Measurements from ENCODE around the gene ZNF609.
A peak's percentile ranks its signal among the peaks of the same experiment; 100 is the strongest.
"Not testable (repeated sequence)": the region's sequence is repeated elsewhere in the genome, so short reads cannot be mapped to it uniquely, and the experiment has no call there.

ZNF609 gene

DNA sequence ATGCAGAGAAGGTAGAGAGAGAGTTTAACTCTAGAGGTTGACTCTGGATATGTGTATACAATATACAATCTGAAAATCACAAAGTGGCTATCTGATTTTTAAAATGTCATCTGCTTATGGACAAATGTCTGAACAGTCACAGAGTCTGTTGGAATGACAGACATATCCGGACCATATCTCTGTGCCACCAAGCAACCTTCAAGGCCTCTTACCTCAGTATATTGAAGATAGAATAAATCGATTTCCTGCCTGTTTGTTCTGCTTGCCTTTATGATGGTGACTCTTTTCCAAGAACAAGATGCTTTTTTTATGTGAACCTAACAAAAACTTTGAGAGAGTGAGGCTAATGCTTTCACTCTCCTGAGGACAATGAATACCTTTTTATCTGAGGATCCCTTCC is 163.9 kb downstream of the ZNF609 start:
- CTCF ChIA-PET: no interaction called here
- Histone ChIP-seq H3K27ac (ENCODE audit: insufficient read depth in 1 of 2, low read depth in 1 of 2, low read length in 2 of 2, poor library complexity in 1 of 2, severe bottlenecking in 2 of 2) (no peak overlapping the region), H3K4me3 (ENCODE audit: control insufficient read depth in 1 of 7, extremely low read depth in 1 of 7, insufficient read depth in 4 of 7, low read depth in 2 of 7, low read length in 6 of 7) (no peak overlapping the region), H3K36me3 (ENCODE audit: control insufficient read depth in 4 of 4, insufficient read depth in 4 of 4, low read length in 3 of 4) (peaks cover 2 to 20% (median 5%) of the 10 kb centered on the region in 4 experiments), H3K9me3 (ENCODE audit: control extremely low read depth in 1 of 5, control insufficient read depth in 4 of 5, insufficient read depth in 2 of 5, low read depth in 1 of 5, low read length in 4 of 5) (no peaks in the 10 kb centered on the region), H3K4me1 (ENCODE audit: control extremely low read depth in 1 of 4, control insufficient read depth in 4 of 4, insufficient read depth in 4 of 4, low read length in 3 of 4) (peaks cover 27 to 59% (median 52%) of the 10 kb centered on the region in 4 experiments), H3K27me3 (replicated peaks in 2 of 5; ENCODE audit: control insufficient read depth in 4 of 5, insufficient read depth in 5 of 5, low read length in 4 of 5) (no peaks in the 10 kb centered on the region)
- POLR2A ChIA-PET: interaction anchor here (0.6 kb wide), 1 partner anchor 20 kb away, joined by 4 read pairs; no protein-coding TSS in a partner anchor
- DNase-seq: no peak
- WGBS (ENCODE audit: insufficient coverage): 100% methylated on average over 1 of the region's 2 CpGs

DNA sequence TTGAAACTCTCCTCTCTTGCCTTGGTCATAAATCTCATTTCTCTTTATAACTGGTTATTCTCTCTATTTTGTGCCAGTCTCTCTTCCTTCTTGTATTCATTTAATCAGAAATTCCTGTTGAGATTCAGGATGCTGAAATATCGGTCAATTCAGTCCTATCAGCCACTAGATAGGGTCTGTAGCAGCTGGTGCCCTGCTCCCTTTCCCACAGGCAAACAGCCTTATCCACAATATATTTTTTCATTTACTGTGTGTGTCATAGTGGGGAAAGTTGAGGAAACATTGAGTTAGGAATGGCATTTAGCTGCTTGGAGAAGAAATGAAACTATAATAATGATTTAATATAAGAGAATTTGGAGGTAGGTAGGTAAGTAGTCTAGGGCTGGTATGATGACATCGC is 168.7 kb downstream of the ZNF609 start:
- DNase-seq: no peak
- peaks cover 4 to 22% (median 21%) of the 10 kb centered on the region in 4 experiments for H3K4me1 ChIP-seq (ENCODE audit: control extremely low read depth in 1 of 4, control insufficient read depth in 4 of 4, insufficient read depth in 4 of 4, low read length in 3 of 4)
- no peak overlapping the region for H3K4me3 ChIP-seq (ENCODE audit: control insufficient read depth in 1 of 7, extremely low read depth in 1 of 7, insufficient read depth in 4 of 7, low read depth in 2 of 7, low read length in 6 of 7)
- 80% methylated on average over 1 of the region's 2 CpGs for WGBS (ENCODE audit: insufficient coverage)
- H3K36me3 ChIP-seq (ENCODE audit: control insufficient read depth in 4 of 4, insufficient read depth in 4 of 4, low read length in 3 of 4): peaks cover 5 to 22% (median 15%) of the 10 kb centered on the region in 4 experiments
- H3K9me3 ChIP-seq (ENCODE audit: control extremely low read depth in 1 of 5, control insufficient read depth in 4 of 5, insufficient read depth in 2 of 5, low read depth in 1 of 5, low read length in 4 of 5): no peaks in the 10 kb centered on the region
- POLR2A ChIA-PET: no interaction called here
- no peaks in the 10 kb centered on the region for H3K27me3 ChIP-seq (replicated peaks in 2 of 5; ENCODE audit: control insufficient read depth in 4 of 5, insufficient read depth in 5 of 5, low read length in 4 of 5)
- H3K27ac ChIP-seq (ENCODE audit: insufficient read depth in 1 of 2, low read depth in 1 of 2, low read length in 2 of 2, poor library complexity in 1 of 2, severe bottlenecking in 2 of 2): no peak overlapping the region
- CTCF ChIA-PET: interaction anchor here (1.2 to 2.1 kb wide), 2 partner anchors 15 to 202 kb away, joined by 5 to 6 read pairs; no protein-coding TSS in a partner anchor

DNA sequence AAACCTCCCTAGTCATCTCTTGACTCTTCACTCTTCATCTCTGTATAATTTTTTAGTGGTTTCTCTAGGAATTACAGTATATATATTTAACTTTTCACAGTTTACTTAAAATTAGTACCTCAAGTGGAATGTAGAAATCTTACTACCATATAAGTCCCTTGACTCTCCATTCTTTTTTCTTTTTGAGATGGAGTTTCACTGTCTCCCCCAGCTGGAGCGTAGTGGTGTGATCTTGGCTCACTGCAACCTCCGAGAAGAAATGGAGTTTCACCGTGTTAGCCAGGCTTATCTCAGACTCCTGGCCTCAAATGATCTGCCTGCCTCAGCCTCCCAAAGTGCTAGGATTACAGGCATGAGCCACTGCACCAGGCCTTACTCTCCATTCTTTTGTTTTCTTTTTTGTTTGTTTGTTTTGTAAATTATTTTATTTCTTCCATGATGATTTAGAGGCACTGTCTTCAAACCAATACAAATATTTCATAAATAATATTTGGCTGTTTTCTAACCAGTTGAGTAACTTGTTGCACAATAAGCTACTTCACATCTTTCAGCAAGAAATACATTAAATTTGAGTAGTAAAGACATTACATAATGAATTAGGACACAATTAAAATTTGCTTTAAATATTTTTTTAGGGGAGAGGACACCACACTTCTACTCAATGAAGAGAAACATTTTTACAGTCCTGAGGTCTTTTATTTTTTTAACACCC is 170.2 kb downstream of the ZNF609 start:
- Histone ChIP-seq H3K27me3 (replicated peaks in 2 of 5; ENCODE audit: control insufficient read depth in 4 of 5, insufficient read depth in 5 of 5, low read length in 4 of 5) (no peaks in the 10 kb centered on the region), H3K36me3 (ENCODE audit: control insufficient read depth in 4 of 4, insufficient read depth in 4 of 4, low read length in 3 of 4) (peaks cover 5 to 21% (median 14%) of the 10 kb centered on the region in 4 experiments), H3K4me3 (ENCODE audit: control insufficient read depth in 1 of 7, extremely low read depth in 1 of 7, insufficient read depth in 4 of 7, low read depth in 2 of 7, low read length in 6 of 7) (no peak overlapping the region), H3K4me1 (ENCODE audit: control extremely low read depth in 1 of 4, control insufficient read depth in 4 of 4, insufficient read depth in 4 of 4, low read length in 3 of 4) (peaks cover 7 to 30% (median 27%) of the 10 kb centered on the region in 4 experiments), H3K9me3 (ENCODE audit: control extremely low read depth in 1 of 5, control insufficient read depth in 4 of 5, insufficient read depth in 2 of 5, low read depth in 1 of 5, low read length in 4 of 5) (no peaks in the 10 kb centered on the region), H3K27ac (ENCODE audit: insufficient read depth in 1 of 2, low read depth in 1 of 2, low read length in 2 of 2, poor library complexity in 1 of 2, severe bottlenecking in 2 of 2) (no peak overlapping the region)
- WGBS (ENCODE audit: insufficient coverage): 100% methylated on average over 3 of the region's 3 CpGs
- ChIA-PET CTCF (interaction anchor here (1.0 kb wide), 1 partner anchor 41 kb away, joined by 3 read pairs; no protein-coding TSS in a partner anchor), POLR2A (no interaction called here)
- no peak for DNase-seq

DNA sequence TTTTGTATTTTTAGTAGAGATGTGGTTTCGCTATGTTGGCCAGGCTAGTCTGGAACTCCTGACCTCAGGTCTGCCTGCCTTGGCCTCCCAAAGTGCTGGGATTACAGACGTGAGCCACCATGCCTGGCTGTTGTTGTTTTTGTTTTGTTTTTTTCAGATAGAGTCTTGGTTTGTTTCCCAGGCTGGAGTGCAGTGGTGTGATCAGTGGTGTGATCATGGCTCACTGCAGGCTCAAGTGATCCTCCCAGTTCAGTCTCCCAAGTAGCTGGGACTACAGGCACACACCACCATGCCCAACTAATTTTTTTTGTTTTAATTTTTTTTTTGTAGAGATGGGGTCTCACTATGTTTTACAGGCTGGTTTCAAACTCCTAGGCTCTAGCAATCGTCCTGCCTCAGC is 172.3 kb downstream of the ZNF609 start:
- DNase-seq; H3K4me3 ChIP-seq (ENCODE audit: control insufficient read depth in 1 of 7, extremely low read depth in 1 of 7, insufficient read depth in 4 of 7, low read depth in 2 of 7, low read length in 6 of 7); H3K9me3 ChIP-seq (ENCODE audit: control extremely low read depth in 1 of 5, control insufficient read depth in 4 of 5, insufficient read depth in 2 of 5, low read depth in 1 of 5, low read length in 4 of 5); H3K27me3 ChIP-seq (replicated peaks in 2 of 5; ENCODE audit: control insufficient read depth in 4 of 5, insufficient read depth in 5 of 5, low read length in 4 of 5); POLR2A ChIA-PET: not testable (repeated sequence)
- peaks cover 0 to 25% (median 13%) of the 10 kb centered on the region in 4 experiments for H3K36me3 ChIP-seq (ENCODE audit: control insufficient read depth in 4 of 4, insufficient read depth in 4 of 4, low read length in 3 of 4)
- peak overlapping the region in 1 of 2 experiments; percentile 67 for H3K27ac ChIP-seq (ENCODE audit: insufficient read depth in 1 of 2, low read depth in 1 of 2, low read length in 2 of 2, poor library complexity in 1 of 2, severe bottlenecking in 2 of 2)
- peaks cover 12 to 36% (median 35%) of the 10 kb centered on the region in 4 experiments for H3K4me1 ChIP-seq (ENCODE audit: control extremely low read depth in 1 of 4, control insufficient read depth in 4 of 4, insufficient read depth in 4 of 4, low read length in 3 of 4)
- CTCF ChIA-PET: interaction anchor here (1.0 to 4.7 kb wide), 2 partner anchors 12 to 23 kb away, joined by 3 to 23 read pairs; no protein-coding TSS in a partner anchor
- 100% methylated on average over 3 of the region's 3 CpGs for WGBS (ENCODE audit: insufficient coverage)

DNA sequence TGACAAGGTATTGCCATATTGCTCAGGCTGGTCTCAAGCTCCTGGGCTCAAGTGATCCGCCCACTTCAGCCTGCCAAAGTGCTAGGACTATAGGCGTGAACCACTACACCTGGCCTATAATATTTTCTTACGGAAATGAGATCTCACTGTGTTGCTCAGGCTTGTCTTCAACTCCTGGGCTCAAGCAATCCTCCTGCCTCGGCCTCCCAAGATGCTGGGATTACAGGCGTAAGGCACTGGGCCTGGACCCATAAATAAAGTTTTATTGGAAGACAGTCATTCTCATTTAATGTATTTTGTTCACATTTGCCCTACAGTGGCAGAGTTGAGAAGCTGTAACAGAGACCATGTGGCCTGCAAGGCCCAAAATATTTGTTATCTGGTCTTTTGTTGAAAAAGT is 173.0 kb downstream of the ZNF609 start:
- H3K4me1 ChIP-seq (ENCODE audit: control extremely low read depth in 1 of 4, control insufficient read depth in 4 of 4, insufficient read depth in 4 of 4, low read length in 3 of 4): peaks cover 12 to 36% (median 35%) of the 10 kb centered on the region in 4 experiments

DNA sequence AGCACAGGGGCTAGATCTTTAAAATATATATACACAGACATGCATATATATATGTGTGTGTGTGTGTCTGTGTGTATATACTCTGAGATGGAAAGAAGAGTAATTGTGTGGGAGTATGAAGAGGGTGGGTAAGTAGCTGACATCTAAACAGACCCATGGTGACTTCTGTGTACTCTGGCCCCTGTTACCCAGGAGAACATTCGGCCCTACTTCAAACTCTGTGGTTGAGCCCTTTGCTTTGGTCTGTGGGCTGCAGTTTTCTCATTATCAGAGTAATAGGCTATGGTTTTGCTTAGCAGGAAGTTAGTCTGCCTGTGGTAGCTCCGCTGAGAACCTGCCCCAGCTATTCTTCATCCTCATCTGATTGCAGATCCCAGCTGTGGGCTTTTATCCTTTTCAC is 173.6 kb downstream of the ZNF609 start:
- peak overlapping the region in 1 of 7 experiments; percentile 40 for H3K4me3 ChIP-seq (ENCODE audit: control insufficient read depth in 1 of 7, extremely low read depth in 1 of 7, insufficient read depth in 4 of 7, low read depth in 2 of 7, low read length in 6 of 7)
- H3K4me1 ChIP-seq (ENCODE audit: control extremely low read depth in 1 of 4, control insufficient read depth in 4 of 4, insufficient read depth in 4 of 4, low read length in 3 of 4): peaks cover 12 to 39% (median 38%) of the 10 kb centered on the region in 4 experiments
- ChIA-PET POLR2A (interaction anchor here (0.7 to 1.2 kb wide), 4 partner anchors 11 to 204 kb away, joined by 3 to 4 read pairs (median 4); partner anchors contain the start of gene ZNF609), CTCF (interaction anchor here (0.8 to 4.7 kb wide), 7 partner anchors 10 to 207 kb away, joined by 3 to 23 read pairs (median 4); no protein-coding TSS in a partner anchor)
- 7% methylated on average over 2 of the region's 2 CpGs for WGBS (ENCODE audit: insufficient coverage)
- H3K27ac ChIP-seq (ENCODE audit: insufficient read depth in 1 of 2, low read depth in 1 of 2, low read length in 2 of 2, poor library complexity in 1 of 2, severe bottlenecking in 2 of 2): peak overlapping the region; percentile 11 to 67
- peaks cover 0 to 8% (median 0%) of the 10 kb centered on the region in 5 experiments for H3K9me3 ChIP-seq (ENCODE audit: control extremely low read depth in 1 of 5, control insufficient read depth in 4 of 5, insufficient read depth in 2 of 5, low read depth in 1 of 5, low read length in 4 of 5)
- peaks cover 0 to 21% (median 16%) of the 10 kb centered on the region in 4 experiments for H3K36me3 ChIP-seq (ENCODE audit: control insufficient read depth in 4 of 4, insufficient read depth in 4 of 4, low read length in 3 of 4)
- H3K27me3 ChIP-seq (replicated peaks in 2 of 5; ENCODE audit: control insufficient read depth in 4 of 5, insufficient read depth in 5 of 5, low read length in 4 of 5): no peaks in the 10 kb centered on the region
- peak; percentile 57 to 91 (median 88) for DNase-seq

More for the DNA sequence above, 173.0 kb downstream of the ZNF609 start:
- Histone ChIP-seq H3K4me3 (ENCODE audit: control insufficient read depth in 1 of 7, extremely low read depth in 1 of 7, insufficient read depth in 4 of 7, low read depth in 2 of 7, low read length in 6 of 7) (no peak overlapping the region), H3K9me3 (ENCODE audit: control extremely low read depth in 1 of 5, control insufficient read depth in 4 of 5, insufficient read depth in 2 of 5, low read depth in 1 of 5, low read length in 4 of 5) (peaks cover 0 to 8% (median 0%) of the 10 kb centered on the region in 5 experiments), H3K27me3 (replicated peaks in 2 of 5; ENCODE audit: control insufficient read depth in 4 of 5, insufficient read depth in 5 of 5, low read length in 4 of 5) (no peaks in the 10 kb centered on the region), H3K36me3 (ENCODE audit: control insufficient read depth in 4 of 4, insufficient read depth in 4 of 4, low read length in 3 of 4) (peaks cover 0 to 20% (median 13%) of the 10 kb centered on the region in 4 experiments), H3K27ac (ENCODE audit: insufficient read depth in 1 of 2, low read depth in 1 of 2, low read length in 2 of 2, poor library complexity in 1 of 2, severe bottlenecking in 2 of 2) (peak overlapping the region in 1 of 2 experiments; percentile 67)
- 100% methylated on average over 5 of the region's 5 CpGs for WGBS (ENCODE audit: insufficient coverage)
- ChIA-PET CTCF (interaction anchor here (1.0 to 4.7 kb wide), 3 partner anchors 11 to 176 kb away, joined by 3 to 23 read pairs (median 3); no protein-coding TSS in a partner anchor), POLR2A (interaction anchor here (1.2 kb wide), 1 partner anchor 10 kb away, joined by 3 read pairs; no protein-coding TSS in a partner anchor)
- no peak for DNase-seq
